Chondrocyte (in vitro differentiated cells): ENCODE measurements around the gene NAALADL2. TPM values are rescaled to one million over a fixed set of nuclear protein-coding genes. Genes with fewer than 3 reads are reported as not detected.
A peak's percentile ranks its signal among the peaks of the same experiment; 100 is the strongest.
"Not testable (repeated sequence)": the region's sequence is repeated elsewhere in the genome, so short reads cannot be mapped to it uniquely, and the experiment has no call there.

ENCODE experiments used
- DNase-seq: peaks from one replicate; pipeline ENCODE4 v3.0.0; 2021; ENCODE audit warnings: mixed read lengths, low spot score
- H3K27ac Mint-ChIP-seq: one replicate; pipeline ENCODE4 v1.8.0; 2021; ENCODE audit warnings: mild to moderate bottlenecking, moderate library complexity, mixed read lengths; ENCODE audit not compliant: unreplicated experiment
- H3K27me3 Mint-ChIP-seq: 2 replicates; pipeline ENCODE4 v1.8.0; 2021; ENCODE audit warnings: low read depth, mixed read lengths
- H3K36me3 Mint-ChIP-seq: 2 replicates; pipeline ENCODE4 v1.8.0; 2021; ENCODE audit warnings: low read depth, mixed read lengths
- H3K4me1 Mint-ChIP-seq: 2 replicates; pipeline ENCODE4 v1.8.0; 2021; ENCODE audit warnings: low read depth, mild to moderate bottlenecking, mixed read lengths
- H3K4me3 Mint-ChIP-seq: one replicate; pipeline ENCODE4 v1.8.0; 2021; ENCODE audit warnings: mild to moderate bottlenecking, moderate library complexity, mixed read lengths; ENCODE audit not compliant: unreplicated experiment
- H3K9me3 Mint-ChIP-seq: 2 replicates; pipeline ENCODE4 v1.8.0; 2021; ENCODE audit warnings: low read depth, mixed read lengths
- CTCF ChIP-seq: fragments of 200-600 bp; sonication (generic); IDR thresholded peaks from 2 replicates; pipeline ENCODE4 v1.5.0; 2021; ENCODE audit warnings: antibody characterized with exemption, mild to moderate bottlenecking, moderate library complexity
- total RNA-seq: library from RNA; stranded (reverse); gene quantifications from 3 replicates; pipeline ENCODE4 v1.2.1, GENCODE V29; 2021

Gene NAALADL2
- total RNA-seq, 1 donor from 2014 or later: 8.0 TPM

GRCh38 chr3:175129126-175129525 is 270.0 kb downstream of the NAALADL2 start:
- no peak overlapping the region for H3K4me3 Mint-ChIP-seq
- no peaks in the 10 kb centered on the region for H3K36me3 Mint-ChIP-seq
- H3K4me1 Mint-ChIP-seq: no peaks in the 10 kb centered on the region
- no peak for DNase-seq
- H3K27me3 Mint-ChIP-seq: peaks cover 2% of the 10 kb centered on the region
- H3K9me3 Mint-ChIP-seq: peaks cover 14% of the 10 kb centered on the region
- no peak overlapping the region for H3K27ac Mint-ChIP-seq
- TF ChIP-seq CTCF: no peak

- Mint-ChIP-seq H3K27me3 (peaks cover 2% of the 10 kb centered on the region), H3K9me3 (peaks cover 10% of the 10 kb centered on the region), H3K4me3 (no peak overlapping the region), H3K36me3 (no peaks in the 10 kb centered on the region), H3K4me1 (no peaks in the 10 kb centered on the region), H3K27ac (no peak overlapping the region)
- no peak for DNase-seq
- TF ChIP-seq CTCF: no peak
These were observed 270.4 kb downstream of the NAALADL2 start for GRCh38 chr3:175129571-175129970.

- H3K27ac Mint-ChIP-seq, H3K27me3 Mint-ChIP-seq, H3K9me3 Mint-ChIP-seq, DNase-seq, H3K36me3 Mint-ChIP-seq, H3K4me1 Mint-ChIP-seq, H3K4me3 Mint-ChIP-seq: not testable (repeated sequence)
These were observed 272.7 kb downstream of the NAALADL2 start for GRCh38 chr3:175131866-175132265.

GRCh38 chr3:175132706-175133105 is 273.6 kb downstream of the NAALADL2 start:
- not testable (repeated sequence) for H3K27me3 Mint-ChIP-seq, H3K4me1 Mint-ChIP-seq, H3K27ac Mint-ChIP-seq, DNase-seq, H3K36me3 Mint-ChIP-seq, H3K9me3 Mint-ChIP-seq, H3K4me3 Mint-ChIP-seq

GRCh38 chr3:175144368-175144767 is 285.2 kb downstream of the NAALADL2 start:
- peaks cover 13% of the 10 kb centered on the region for H3K9me3 Mint-ChIP-seq
- no peaks in the 10 kb centered on the region for H3K36me3 Mint-ChIP-seq
- no peak for DNase-seq
- no peak overlapping the region for H3K4me3 Mint-ChIP-seq
- H3K27ac Mint-ChIP-seq: no peak overlapping the region
- no peak for TF ChIP-seq CTCF
- no peaks in the 10 kb centered on the region for H3K4me1 Mint-ChIP-seq
- no peaks in the 10 kb centered on the region for H3K27me3 Mint-ChIP-seq

GRCh38 chr3:175146258-175146657 is 287.1 kb downstream of the NAALADL2 start:
- H3K4me1 Mint-ChIP-seq: no peaks in the 10 kb centered on the region
- H3K27me3 Mint-ChIP-seq: no peaks in the 10 kb centered on the region
- peaks cover 7% of the 10 kb centered on the region for H3K9me3 Mint-ChIP-seq
- no peak overlapping the region for H3K27ac Mint-ChIP-seq
- peak; percentile 83 for TF ChIP-seq CTCF
- no peak for DNase-seq
- no peak overlapping the region for H3K4me3 Mint-ChIP-seq
- H3K36me3 Mint-ChIP-seq: no peaks in the 10 kb centered on the region
